Anterior cingulate cortex (tissue), 58 donors: ENCODE results near the gene CCR5.
"Not testable (repeated sequence)": the region's sequence is repeated elsewhere in the genome, so short reads cannot be mapped to it uniquely, and the experiment has no call there.

Experiments
- DNase-seq, 58 donors: peaks; one replicate each; lab custom pipeline; 2025; lab: John Stamatoyannopoulos, UW

The CCR5 gene

DNA sequence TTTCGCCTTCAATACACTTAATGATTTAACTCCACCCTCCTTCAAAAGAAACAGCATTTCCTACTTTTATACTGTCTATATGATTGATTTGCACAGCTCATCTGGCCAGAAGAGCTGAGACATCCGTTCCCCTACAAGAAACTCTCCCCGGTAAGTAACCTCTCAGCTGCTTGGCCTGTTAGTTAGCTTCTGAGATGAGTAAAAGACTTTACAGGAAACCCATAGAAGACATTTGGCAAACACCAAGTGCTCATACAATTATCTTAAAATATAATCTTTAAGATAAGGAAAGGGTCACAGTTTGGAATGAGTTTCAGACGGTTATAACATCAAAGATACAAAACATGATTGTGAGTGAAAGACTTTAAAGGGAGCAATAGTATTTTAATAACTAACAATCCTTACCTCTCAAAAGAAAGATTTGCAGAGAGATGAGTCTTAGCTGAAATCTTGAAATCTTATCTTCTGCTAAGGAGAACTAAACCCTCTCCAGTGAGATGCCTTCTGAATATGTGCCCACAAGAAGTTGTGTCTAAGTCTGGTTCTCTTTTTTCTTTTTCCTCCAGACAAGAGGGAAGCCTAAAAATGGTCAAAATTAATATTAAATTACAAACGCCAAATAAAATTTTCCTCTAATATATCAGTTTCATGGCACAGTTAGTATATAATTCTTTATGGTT lies at the start of gene CCR5:
TSS of gene CCR5 (plus strand) at position 108 of the 680 bp plus-strand sequence. CDS start 1,957 bp downstream, outside the sequence.
- DNase-seq, result no peak

- DNase-seq, result no peak
These were observed 49.2 kb upstream of the CCR5 start for GRCh38 chr3:46321461-46322104.

GRCh38 chr3:46324036-46324435 lies 46.7 kb upstream of the CCR5 start:
- DNase-seq, result no peak

- no peak for DNase-seq
These were observed 45.0 kb upstream of the CCR5 start for GRCh38 chr3:46325645-46326300.

- not testable (repeated sequence) for DNase-seq
These were observed 40.1 kb upstream of the CCR5 start for GRCh38 chr3:46330676-46331075.

DNA sequence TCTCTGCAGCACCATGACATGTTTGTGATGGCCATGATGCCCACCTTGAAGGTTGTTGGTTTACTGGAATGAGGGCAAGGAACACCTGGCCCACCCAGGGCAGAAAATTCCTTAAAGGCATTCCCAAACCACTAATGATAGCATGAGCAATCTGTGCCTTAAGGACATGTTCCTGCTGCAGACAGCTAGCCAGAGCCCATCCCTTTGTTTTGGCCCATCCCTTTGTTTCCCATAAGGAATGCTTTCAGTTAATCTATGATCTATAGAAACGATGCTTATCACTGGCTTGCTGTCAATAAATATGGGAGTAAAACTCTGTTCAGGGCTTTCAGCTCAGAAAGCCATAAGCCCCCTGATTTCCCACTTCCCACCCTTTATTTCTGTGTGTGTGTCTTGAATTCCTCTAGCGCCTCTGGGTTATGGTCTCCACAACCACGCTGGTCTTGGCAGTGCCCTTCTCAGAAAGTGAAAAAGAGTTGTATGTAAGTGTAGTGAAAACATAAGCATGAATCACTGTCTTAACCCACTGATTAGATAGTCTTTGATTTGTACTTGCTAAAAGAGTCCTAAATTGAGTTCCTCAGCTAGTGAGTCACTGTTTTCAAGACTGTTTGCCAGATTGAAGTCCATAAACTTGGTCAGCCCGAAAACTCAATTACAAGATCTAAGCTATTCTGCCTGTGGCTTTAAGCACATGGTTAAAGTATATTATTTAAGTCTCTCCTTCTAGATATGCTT lies 35.8 kb upstream of the CCR5 start:
- no peak for DNase-seq

DNA sequence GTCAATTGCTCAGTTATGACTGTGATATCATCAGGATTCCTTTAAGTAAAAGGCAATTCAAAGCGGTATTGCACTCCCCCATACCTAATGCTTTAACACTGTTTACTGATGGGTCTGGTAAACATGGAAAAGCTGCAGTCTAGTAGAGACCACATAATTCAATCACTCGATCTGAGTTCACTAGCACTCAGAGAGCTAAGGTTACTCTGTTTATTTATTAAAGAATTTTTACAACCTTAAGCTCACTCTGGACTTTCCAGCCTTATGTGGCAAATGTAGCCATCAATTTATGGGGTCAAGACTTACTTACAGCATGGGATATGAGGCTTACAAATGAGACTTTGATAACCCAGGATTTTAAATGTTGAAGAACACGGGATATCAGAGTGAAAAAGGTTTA lies 35.2 kb upstream of the CCR5 start:
- DNase-seq, result no peak

DNA sequence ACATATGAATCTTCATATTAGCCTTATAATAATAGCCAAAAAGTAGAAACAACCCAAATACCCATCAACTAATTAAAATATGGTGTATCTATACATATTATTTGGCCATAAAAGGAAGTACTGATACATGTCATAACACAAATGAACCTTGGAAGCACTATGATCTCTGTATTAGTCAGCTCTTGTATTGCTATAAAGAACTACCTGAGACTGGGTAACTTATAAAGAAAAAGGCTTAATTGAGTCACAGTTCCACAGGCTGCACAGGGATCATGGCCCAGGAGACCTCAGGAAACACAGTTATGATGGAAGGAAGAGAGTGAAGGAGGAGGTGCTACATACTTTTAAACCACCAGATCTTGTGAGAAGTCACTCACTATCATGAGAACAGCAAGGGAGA lies 32.8 kb upstream of the CCR5 start:
- DNase-seq, result no peak

DNA sequence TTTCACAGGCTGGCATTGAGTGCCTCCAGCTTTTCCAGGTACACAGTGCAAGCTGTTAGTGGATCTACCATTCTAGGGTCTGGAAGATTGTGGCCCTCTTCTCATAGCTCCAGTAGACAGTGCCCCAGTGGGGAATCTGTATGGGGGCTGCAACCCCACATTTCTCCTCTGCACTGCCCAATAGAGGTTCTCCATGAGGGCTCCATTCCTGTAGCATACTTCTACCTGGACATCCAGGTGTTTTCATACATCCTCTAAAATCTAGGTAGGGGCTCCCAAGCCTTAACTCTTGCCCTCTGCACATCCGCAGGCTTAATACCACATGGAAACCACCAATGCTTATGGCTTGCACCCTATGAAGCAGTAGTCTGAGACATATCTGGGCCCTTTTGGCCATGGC lies 31.9 kb upstream of the CCR5 start:
- no peak for DNase-seq

DNA sequence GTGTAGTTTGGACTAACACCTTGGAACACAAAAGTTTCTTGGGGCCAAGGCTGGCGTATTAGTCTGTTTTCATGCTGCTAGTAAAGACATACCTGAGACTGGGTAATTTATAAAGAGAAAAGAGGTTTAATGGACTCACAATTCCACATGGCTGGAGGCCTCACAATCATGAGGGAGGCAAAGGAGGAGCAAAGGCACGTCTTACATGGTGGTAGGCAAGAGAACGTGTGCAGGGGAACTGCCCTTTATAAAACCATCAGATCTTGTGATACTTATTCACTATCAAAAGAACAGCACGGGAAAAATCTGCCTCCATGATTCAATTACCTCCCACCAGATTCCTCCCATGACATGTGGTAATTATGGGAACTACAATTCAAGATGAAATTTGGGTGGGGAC lies 26.3 kb upstream of the CCR5 start:
- DNase-seq, result no peak

GRCh38 chr3:46348823-46349482 lies 21.8 kb upstream of the CCR5 start:
- no peak for DNase-seq

DNA sequence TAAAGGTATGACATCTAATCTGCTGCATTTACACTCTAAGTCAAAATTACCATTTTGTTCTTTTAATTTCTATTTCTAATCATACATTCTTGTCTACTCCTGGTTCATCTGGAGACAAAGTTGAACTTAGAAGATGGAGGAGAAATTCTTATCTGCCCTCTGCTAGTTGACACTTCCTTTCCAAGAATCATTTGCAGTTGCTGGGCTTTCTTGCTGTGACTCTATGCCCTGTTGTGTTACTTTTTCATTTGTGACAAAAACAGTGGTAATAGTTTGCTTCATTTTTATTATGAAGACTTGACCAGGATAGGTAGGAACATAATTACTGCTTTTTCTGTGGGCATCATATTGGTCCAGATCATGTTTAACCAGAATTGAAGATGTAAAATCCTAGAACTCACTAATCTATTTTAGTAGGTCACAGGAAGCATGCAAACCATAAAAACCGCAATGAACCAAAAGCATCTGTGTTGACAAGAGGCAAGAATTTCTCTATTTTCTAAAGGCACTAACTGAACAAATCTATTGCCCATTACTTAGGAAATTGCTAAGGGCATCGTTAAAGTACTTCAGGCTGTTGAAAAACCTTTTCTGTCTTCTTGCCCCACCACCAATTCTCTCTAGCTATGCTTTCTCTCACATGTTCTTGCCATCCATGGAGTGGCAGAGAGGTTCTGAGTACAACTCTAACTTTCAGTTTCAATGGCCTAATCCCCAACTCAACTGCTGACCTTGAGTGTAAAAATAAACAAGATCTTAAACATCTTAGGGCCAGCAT lies 21.1 kb upstream of the CCR5 start:
- DNase-seq, result no peak

DNA sequence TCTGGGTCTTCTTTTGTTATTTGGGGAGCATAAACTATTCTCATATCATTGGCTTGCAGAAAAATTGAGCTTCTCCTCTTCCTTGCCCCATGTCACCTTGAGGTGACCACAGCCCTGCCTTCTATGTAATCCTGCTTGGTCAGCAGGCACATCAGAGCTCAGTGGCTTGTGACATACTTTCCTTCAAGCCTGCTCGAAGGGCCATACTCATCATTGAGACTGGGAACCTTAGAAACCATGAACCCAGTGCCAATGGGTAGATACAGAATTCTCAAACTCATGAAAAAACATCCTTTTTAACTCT lies 20.5 kb upstream of the CCR5 start:
- DNase-seq, result no peak

DNA sequence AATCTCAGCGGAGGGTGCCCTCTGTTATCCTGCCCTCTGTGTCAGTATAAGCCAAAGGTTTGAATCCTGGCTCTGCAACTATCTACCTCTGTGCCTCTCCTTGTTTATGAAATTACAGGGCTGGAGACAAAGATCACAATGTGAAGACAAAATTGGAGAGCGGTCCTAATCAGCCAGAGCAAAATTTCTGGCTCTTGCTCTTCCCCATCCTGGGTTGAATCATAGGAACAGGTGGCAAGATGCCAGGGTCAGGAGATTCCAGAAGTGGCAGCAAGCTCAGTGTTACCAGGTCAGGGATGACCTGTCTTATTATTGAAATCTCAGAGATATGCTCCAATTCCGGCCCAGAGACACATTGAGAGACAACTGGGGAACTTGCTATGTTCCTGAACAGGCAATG lies 19.1 kb upstream of the CCR5 start:
- no peak for DNase-seq

DNA sequence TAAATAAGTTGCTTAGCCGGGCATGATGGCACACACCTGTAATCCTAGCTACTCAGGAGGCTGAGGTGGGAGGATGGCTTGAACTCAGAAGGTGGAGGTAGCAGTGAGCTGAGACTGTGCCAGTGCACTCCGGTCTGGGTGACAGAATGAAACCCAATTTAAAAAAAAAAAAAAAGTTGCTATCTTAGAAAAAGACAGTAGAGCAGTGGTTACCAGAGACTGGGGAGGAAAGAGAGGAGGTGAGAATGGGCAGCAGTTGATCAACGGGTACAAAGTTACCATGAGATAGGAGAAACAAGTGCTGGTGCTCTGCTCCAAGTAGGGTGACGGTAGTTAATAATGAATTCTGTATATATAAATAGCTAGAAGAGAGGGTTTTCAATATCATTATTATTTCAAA lies 17.7 kb upstream of the CCR5 start:
- DNase-seq, result no peak

DNA sequence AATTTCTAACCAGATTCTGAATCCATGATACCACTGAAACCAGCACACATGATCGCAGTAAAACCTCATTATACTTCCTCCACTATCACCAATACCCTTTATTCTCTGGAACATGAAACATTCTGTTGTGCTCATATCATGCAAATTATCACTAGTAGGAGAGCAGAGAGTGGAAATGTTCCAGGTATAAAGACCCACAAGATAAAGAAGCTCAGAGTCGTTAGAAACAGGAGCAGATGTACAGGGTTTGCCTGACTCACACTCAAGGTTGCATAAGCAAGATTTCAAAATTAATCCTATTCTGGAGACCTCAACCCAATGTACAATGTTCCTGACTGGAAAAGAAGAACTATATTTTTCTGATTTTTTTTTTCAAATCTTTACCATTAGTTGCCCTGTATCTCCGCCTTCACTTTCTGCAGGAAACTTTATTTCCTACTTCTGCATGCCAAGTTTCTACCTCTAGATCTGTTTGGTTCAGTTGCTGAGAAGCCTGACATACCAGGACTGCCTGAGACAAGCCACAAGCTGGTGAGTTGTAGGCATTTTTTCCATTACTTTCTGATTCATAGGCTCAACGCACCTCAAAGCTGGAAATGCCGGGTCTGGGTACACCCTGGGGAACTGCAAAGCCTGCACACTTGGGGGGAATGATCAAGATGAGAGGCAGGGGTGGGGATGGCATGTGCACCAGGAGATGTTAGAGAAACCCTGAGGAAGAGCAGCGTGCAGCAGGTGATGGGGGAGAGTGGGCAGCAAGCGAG lies 16.9 kb upstream of the CCR5 start, which contains the start of gene CCR2:
TSS of gene CCR2 (plus strand) at position 465 of the 764 bp plus-strand sequence. CDS start 3,417 bp downstream, outside the sequence.
- no peak for DNase-seq

GRCh38 chr3:46354478-46354877 lies 16.3 kb upstream of the CCR5 start:
- DNase-seq, result no peak

DNA sequence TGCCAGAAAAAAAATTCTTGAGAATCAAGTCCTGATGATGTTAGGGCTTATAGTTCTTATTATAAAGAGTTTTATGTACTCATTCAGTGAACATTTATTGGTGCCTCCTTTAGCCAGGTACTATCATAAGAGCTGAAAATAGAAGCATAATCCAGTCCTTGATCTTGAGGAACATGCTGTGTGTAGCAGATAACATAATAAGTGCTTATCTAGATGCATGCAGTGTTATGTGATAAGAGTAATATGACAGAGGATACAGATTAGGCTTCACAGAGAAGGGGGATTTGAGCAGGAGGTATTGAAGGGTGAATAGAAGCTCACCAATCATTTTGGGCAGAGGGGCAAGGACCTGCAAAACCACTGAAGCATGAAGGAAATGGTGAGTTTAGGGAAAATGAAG lies 15.8 kb upstream of the CCR5 start:
- DNase-seq, result no peak

DNA sequence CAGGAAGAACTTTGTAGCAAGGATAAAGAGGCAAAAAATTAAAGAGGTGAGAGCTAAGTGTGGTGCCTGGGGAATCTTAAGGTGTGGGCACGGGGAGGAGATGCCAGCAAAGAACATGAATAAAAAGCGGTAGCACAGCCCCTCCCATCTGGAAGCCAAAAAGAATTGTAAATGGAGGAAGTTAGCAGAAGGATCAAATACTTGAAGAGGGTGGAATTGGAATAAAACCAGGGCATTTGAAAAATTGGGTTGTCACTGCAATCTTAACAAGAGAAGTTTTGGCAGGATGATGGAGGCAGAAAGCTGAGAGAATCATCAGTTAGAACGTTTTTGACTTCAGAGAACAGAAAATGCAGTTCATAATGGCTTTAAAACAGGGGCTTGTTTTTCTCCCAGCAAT lies 14.5 kb upstream of the CCR5 start:
- no peak for DNase-seq
